ENCODE data around the gene PPP2R2C. TPM values are rescaled to one million over a fixed set of nuclear protein-coding genes. Genes with fewer than 3 reads are reported as not detected.

Gene PPP2R2C
- polyA plus RNA-seq, 1 donor from 2014 or later: 34.4 TPM

DNA sequence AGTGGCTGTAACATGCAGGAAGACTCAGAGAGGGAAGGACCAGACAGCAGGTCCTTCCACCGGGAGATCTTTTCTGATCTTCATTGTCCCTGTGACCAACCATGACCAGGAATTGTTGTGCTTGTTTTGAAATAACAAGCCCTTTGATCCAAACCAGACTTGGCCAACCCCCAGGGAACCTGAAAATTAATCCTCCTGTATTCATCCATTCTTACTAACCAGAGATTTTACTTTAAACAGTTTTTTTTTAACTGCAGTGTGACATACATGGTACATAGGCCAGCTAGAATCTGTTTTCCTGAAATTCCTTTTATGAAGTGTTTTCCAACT is 198.8 kb downstream of the PPP2R2C start:
- H3K27me3 ChIP-seq (ENCODE audit: insufficient read depth, low read depth, low read length): no peaks in the 10 kb centered on the region
- H3K9me2 ChIP-seq (ENCODE audit: insufficient read depth, low read length): no peaks in the 10 kb centered on the region
- H3F3A ChIP-seq (ENCODE audit: insufficient read depth, low read length, poor library complexity, severe bottlenecking): no peaks in the 10 kb centered on the region
- no peaks in the 10 kb centered on the region for H4K20me1 ChIP-seq (ENCODE audit: insufficient read depth)
- H2AFZ ChIP-seq (ENCODE audit: low read depth, low read length): no peak overlapping the region
- H3K36me3 ChIP-seq (ENCODE audit: insufficient read depth, low read length): no peaks in the 10 kb centered on the region
- no peaks in the 10 kb centered on the region for H3K79me2 ChIP-seq (replicated peaks; ENCODE audit: insufficient read depth, low read length)
- H3K4me2 ChIP-seq (ENCODE audit: low read length): no peak overlapping the region
- TF ChIP-seq EP300 (conservative IDR thresholded peaks at IDR 0.05; ENCODE audit: poor library complexity, severe bottlenecking): no peak
- TF ChIP-seq MXI1 (conservative IDR thresholded peaks at IDR 0.05; ENCODE audit: poor library complexity, severe bottlenecking): no peak
- no peak for TF ChIP-seq POLR2AphosphoS5 (IDR thresholded peaks at IDR 0.05)
- no peak for TF ChIP-seq SMC3 (conservative IDR thresholded peaks at IDR 0.05; ENCODE audit: poor library complexity)
- no peak for TF ChIP-seq EZH2 (IDR thresholded peaks at IDR 0.05; ENCODE audit: borderline replicate concordance, insufficient read depth, low read length, poor library complexity, severe bottlenecking)
- no peak for TF ChIP-seq RAD21 (conservative IDR thresholded peaks at IDR 0.05)
- TF ChIP-seq, protein P1, sequence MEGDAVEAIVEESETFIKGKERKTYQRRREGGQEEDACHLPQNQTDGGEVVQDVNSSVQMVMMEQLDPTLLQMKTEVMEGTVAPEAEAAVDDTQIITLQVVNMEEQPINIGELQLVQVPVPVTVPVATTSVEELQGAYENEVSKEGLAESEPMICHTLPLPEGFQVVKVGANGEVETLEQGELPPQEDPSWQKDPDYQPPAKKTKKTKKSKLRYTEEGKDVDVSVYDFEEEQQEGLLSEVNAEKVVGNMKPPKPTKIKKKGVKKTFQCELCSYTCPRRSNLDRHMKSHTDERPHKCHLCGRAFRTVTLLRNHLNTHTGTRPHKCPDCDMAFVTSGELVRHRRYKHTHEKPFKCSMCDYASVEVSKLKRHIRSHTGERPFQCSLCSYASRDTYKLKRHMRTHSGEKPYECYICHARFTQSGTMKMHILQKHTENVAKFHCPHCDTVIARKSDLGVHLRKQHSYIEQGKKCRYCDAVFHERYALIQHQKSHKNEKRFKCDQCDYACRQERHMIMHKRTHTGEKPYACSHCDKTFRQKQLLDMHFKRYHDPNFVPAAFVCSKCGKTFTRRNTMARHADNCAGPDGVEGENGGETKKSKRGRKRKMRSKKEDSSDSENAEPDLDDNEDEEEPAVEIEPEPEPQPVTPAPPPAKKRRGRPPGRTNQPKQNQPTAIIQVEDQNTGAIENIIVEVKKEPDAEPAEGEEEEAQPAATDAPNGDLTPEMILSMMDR (IDR thresholded peaks at IDR 0.05; ENCODE audit: poor library complexity, severe bottlenecking): no peak
- no peak for TF ChIP-seq TAF1 (IDR thresholded peaks at IDR 0.05; ENCODE audit: low read depth)
- TF ChIP-seq, protein P2, sequence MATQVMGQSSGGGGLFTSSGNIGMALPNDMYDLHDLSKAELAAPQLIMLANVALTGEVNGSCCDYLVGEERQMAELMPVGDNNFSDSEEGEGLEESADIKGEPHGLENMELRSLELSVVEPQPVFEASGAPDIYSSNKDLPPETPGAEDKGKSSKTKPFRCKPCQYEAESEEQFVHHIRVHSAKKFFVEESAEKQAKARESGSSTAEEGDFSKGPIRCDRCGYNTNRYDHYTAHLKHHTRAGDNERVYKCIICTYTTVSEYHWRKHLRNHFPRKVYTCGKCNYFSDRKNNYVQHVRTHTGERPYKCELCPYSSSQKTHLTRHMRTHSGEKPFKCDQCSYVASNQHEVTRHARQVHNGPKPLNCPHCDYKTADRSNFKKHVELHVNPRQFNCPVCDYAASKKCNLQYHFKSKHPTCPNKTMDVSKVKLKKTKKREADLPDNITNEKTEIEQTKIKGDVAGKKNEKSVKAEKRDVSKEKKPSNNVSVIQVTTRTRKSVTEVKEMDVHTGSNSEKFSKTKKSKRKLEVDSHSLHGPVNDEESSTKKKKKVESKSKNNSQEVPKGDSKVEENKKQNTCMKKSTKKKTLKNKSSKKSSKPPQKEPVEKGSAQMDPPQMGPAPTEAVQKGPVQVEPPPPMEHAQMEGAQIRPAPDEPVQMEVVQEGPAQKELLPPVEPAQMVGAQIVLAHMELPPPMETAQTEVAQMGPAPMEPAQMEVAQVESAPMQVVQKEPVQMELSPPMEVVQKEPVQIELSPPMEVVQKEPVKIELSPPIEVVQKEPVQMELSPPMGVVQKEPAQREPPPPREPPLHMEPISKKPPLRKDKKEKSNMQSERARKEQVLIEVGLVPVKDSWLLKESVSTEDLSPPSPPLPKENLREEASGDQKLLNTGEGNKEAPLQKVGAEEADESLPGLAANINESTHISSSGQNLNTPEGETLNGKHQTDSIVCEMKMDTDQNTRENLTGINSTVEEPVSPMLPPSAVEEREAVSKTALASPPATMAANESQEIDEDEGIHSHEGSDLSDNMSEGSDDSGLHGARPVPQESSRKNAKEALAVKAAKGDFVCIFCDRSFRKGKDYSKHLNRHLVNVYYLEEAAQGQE (IDR thresholded peaks at IDR 0.05; ENCODE audit: borderline replicate concordance): no peak
- H3K9me3 ChIP-seq (ENCODE audit: low read length): no peaks in the 10 kb centered on the region
- H3K9ac ChIP-seq (ENCODE audit: low read length): no peak overlapping the region
- H3K27ac ChIP-seq (ENCODE audit: low read length): no peak overlapping the region
- no peak overlapping the region for H3K4me3 ChIP-seq (ENCODE audit: low read length)

DNA sequence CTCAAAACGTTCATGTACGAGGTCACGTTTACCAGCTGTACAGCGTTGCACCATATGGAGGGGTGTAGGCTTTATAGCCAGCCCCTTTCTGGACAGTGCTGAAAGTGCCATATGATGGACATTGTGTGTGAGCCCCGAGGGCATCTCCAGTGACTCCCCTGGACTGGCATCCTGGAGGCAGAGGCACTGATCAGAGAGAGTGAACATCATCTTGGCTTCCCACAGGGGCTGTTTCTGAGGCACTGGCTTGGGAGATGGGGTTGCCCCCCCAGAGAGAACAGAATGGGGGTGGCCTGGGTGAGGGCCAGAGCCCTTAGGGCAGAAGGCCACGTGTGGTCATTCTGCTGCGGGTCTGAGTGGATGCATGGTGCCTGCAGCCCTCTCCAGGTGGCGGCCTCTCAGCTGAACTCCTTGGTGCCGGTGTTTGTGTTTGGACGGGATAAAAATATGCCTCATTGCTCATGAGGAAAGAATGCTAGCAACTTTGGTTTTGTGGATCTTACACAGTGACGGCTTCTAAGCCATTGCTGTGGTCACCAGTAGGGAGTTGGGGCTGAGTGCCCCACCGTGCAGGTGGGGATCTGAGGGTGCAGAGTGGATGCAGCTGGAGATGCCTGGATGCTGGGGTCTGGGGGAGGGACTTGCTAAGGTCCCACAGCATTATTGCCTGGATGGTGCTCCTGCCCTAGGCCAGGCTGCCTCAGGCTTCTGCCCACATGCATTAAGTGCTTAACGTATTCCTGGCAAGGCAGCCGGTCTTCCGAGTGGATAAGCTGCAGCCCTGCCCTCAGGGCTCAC is 199.4 kb downstream of the PPP2R2C start:
- H3K36me3 ChIP-seq (ENCODE audit: insufficient read depth, low read length): no peaks in the 10 kb centered on the region
- H2AFZ ChIP-seq (ENCODE audit: low read depth, low read length): no peak overlapping the region
- H3F3A ChIP-seq (ENCODE audit: insufficient read depth, low read length, poor library complexity, severe bottlenecking): no peaks in the 10 kb centered on the region
- no peak overlapping the region for H3K9ac ChIP-seq (ENCODE audit: low read length)
- no peaks in the 10 kb centered on the region for H3K9me2 ChIP-seq (ENCODE audit: insufficient read depth, low read length)
- no peaks in the 10 kb centered on the region for H3K79me2 ChIP-seq (replicated peaks; ENCODE audit: insufficient read depth, low read length)
- no peak overlapping the region for H3K4me2 ChIP-seq (ENCODE audit: low read length)
- no peak overlapping the region for H3K27ac ChIP-seq (ENCODE audit: low read length)
- no peaks in the 10 kb centered on the region for H4K20me1 ChIP-seq (ENCODE audit: insufficient read depth)
- no peak for TF ChIP-seq POLR2AphosphoS5 (IDR thresholded peaks at IDR 0.05)
- TF ChIP-seq MXI1 (conservative IDR thresholded peaks at IDR 0.05; ENCODE audit: poor library complexity, severe bottlenecking): no peak
- H3K27me3 ChIP-seq (ENCODE audit: insufficient read depth, low read depth, low read length): no peaks in the 10 kb centered on the region
- H3K4me3 ChIP-seq (ENCODE audit: low read length): no peak overlapping the region
- H3K9me3 ChIP-seq (ENCODE audit: low read length): no peaks in the 10 kb centered on the region
